GM13977 (cell line): ENCODE data around the gene NUP93.
"Not testable (repeated sequence)": the region's sequence is repeated elsewhere in the genome, so short reads cannot be mapped to it uniquely, and the experiment has no call there.

Experiments
- DNase-seq: peaks from one replicate; pipeline ENCODE4 v3.0.0; 2012; ENCODE audit warnings: low spot score
- in situ Hi-C: fragments of 300-500 bp; cut with MboI; formaldehyde crosslinking; loops from one replicate; pipeline ENCODE4 v1.12.0; 2022; ENCODE audit warnings: low sequenced_read_pairs, low pct_unique_long_range_greater_than_20kb, mixed read lengths, inconsistent platforms; ENCODE audit not compliant: unreplicated experiment
- TF ChIP-seq, protein P1 (sequence below): IDR thresholded peaks from 2 replicates; pipeline ENCODE4 v1.5.1; 2012; ENCODE audit warnings: mild to moderate bottlenecking, control low read depth; ENCODE audit not compliant: insufficient read depth; ENCODE audit errors: extremely low read depth, missing control alignments

NUP93 gene

DNA sequence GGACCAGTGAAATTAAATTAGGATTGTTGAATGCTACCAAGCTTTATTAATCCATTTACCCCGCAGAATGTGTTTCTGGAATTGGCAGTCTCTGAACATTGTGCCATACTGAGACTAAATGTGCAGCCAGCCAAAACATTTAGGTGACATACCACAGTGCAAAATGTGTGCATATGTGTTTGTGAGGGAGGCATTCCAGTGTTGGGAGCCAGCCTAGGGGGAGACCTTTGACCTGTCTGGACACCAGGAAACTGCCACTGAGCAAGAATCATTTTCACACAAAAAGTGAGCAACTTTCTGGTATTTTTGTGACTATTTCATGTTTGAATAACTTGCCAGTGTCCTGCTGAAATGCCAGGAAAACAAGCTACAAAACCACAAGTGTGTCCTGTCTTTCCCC lies 70.4 kb downstream of the NUP93 start:
- TF ChIP-seq, protein P1, sequence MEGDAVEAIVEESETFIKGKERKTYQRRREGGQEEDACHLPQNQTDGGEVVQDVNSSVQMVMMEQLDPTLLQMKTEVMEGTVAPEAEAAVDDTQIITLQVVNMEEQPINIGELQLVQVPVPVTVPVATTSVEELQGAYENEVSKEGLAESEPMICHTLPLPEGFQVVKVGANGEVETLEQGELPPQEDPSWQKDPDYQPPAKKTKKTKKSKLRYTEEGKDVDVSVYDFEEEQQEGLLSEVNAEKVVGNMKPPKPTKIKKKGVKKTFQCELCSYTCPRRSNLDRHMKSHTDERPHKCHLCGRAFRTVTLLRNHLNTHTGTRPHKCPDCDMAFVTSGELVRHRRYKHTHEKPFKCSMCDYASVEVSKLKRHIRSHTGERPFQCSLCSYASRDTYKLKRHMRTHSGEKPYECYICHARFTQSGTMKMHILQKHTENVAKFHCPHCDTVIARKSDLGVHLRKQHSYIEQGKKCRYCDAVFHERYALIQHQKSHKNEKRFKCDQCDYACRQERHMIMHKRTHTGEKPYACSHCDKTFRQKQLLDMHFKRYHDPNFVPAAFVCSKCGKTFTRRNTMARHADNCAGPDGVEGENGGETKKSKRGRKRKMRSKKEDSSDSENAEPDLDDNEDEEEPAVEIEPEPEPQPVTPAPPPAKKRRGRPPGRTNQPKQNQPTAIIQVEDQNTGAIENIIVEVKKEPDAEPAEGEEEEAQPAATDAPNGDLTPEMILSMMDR, result no peak
- in situ Hi-C loops, result no loop called here
- DNase-seq, result no peak

- no peak for DNase-seq
- TF ChIP-seq, protein P1, result no peak
- in situ Hi-C loops, result no loop called here
These were observed 71.8 kb downstream of the NUP93 start for GRCh38 chr16:56801762-56802161.

- no peak for DNase-seq
- TF ChIP-seq, protein P1, result no peak
- in situ Hi-C loops, result no loop called here
These were observed 77.2 kb downstream of the NUP93 start for GRCh38 chr16:56807011-56807675.

DNA sequence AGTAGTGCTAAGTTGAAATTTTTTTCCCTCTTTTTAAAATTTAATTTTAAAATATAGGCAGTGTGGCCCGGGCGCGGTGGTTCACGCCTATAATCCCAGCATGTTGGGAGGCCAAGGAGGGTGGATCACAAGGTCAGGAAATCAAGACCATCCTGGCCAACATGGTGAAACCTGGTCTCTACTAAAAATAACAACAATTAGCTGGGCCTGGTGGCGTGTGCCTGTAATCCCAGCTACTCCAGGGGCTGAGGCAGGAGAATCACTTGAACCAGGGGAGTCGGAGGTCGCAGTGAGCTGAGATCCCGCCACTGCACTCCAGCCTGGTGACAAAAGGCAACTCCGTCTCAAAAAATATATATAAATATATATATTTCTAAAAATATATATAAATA lies 77.7 kb downstream of the NUP93 start:
- in situ Hi-C loops, DNase-seq: not testable (repeated sequence)

GRCh38 chr16:56810954-56811353 lies 81.0 kb downstream of the NUP93 start:
- TF ChIP-seq, protein P1, result no peak

GRCh38 chr16:56811602-56812001 lies 81.7 kb downstream of the NUP93 start:
- in situ Hi-C loops, DNase-seq: not testable (repeated sequence)

More at GRCh38 chr16:56810954-56811353, 81.0 kb downstream of the NUP93 start:
- in situ Hi-C loops, result no loop called here
- no peak for DNase-seq

DNA sequence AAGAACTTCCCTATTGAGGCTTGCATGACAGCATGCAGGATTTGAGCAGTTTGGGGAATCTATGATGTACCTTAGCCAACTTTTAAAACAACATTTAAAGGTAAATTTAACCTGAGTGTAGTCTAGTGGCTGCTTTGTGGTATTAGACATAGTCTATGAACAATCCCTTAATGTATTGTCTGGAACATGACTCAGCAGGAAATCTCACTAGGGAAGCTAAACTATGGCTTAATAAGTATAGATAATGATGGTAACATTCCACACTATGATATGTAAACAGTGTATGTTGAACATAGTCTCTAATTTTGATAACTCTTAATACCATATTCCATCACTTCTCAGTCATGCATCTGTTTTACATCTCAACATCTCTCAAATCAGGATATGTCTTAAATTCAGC lies 83.0 kb downstream of the NUP93 start:
- DNase-seq, result no peak
- in situ Hi-C loops, result no loop called here
- TF ChIP-seq, protein P1, result no peak
